Ishikawa (cell line): ENCODE data around the gene GNB1L.

Experiments used
- CEBPB ChIP-seq: IDR thresholded peaks from 2 replicates; pipeline ENCODE4 v1.6.1; 2012
- CREB1 ChIP-seq: IDR thresholded peaks from 2 replicates; pipeline ENCODE4 v1.6.1; 2012; ENCODE audit warnings: low read depth
- EGR1 ChIP-seq: IDR thresholded peaks from 2 replicates; pipeline ENCODE4 v1.6.1; 2012
- EP300 ChIP-seq: IDR thresholded peaks from 2 replicates; pipeline ENCODE4 v1.6.1; 2012; ENCODE audit warnings: borderline replicate concordance
- FOXM1 ChIP-seq: IDR thresholded peaks from 2 replicates; pipeline ENCODE4 v1.6.1; 2012; ENCODE audit warnings: low read depth, borderline replicate concordance
- MAX ChIP-seq: IDR thresholded peaks from 2 replicates; pipeline ENCODE4 v1.6.1; 2012
- NFIC ChIP-seq: IDR thresholded peaks from 2 replicates; pipeline ENCODE4 v1.6.1; 2012
- RAD21 ChIP-seq: IDR thresholded peaks from 2 replicates; pipeline ENCODE4 v1.6.1; 2012; ENCODE audit warnings: low read depth
- TAF1 ChIP-seq: IDR thresholded peaks from 2 replicates; pipeline ENCODE4 v1.6.1; 2012; ENCODE audit warnings: low read depth, mild to moderate bottlenecking
- TCF12 ChIP-seq: IDR thresholded peaks from 2 replicates; pipeline ENCODE4 v1.6.1; 2012; ENCODE audit warnings: low read depth
- TEAD4 ChIP-seq: IDR thresholded peaks from 2 replicates; pipeline ENCODE4 v1.6.1; 2012
- USF1 ChIP-seq: IDR thresholded peaks from 2 replicates; pipeline ENCODE4 v1.6.1; 2012
- YY1 ChIP-seq: IDR thresholded peaks from 2 replicates; pipeline ENCODE4 v1.6.1; 2012; ENCODE audit warnings: low read depth
- ZBTB7A ChIP-seq: IDR thresholded peaks from 2 replicates; pipeline ENCODE4 v1.6.1; 2012; ENCODE audit warnings: low read depth
- TF ChIP-seq, protein P1 (sequence below): IDR thresholded peaks from 2 replicates; pipeline ENCODE4 v1.6.1; 2012; ENCODE audit warnings: low read depth, mild to moderate bottlenecking

The GNB1L gene

DNA sequence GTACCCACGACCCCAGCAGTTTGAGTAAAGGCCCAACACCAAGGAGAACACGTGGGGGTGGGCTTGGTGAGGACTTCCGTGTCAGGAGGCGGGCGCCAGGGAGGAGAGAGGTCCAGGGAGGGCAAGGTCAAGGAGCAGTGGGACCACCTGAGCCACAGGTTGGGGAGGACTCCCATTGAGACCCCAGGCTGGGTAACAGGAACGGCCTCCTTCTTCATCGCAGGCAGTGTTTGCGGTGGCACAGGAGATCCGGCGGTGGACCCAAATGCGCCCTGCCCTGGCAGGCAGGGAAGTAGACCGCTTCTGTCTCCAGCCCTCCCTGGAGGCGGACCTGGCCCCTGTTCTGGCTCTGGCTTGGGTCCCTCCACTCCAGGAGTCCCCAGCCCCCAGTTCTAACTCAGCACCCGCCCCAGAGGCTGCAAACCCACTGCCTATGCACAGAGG is 100.0 kb downstream of the GNB1L start:
- TF ChIP-seq TCF12 (no peak), CEBPB (no peak), MAX (no peak), USF1 (no peak), TAF1 (no peak), FOXM1 (no peak), EP300 (no peak), TEAD4 (no peak), ZBTB7A (no peak), RAD21 (no peak)

GRCh38 chr22:19753996-19754700 is 100.5 kb downstream of the GNB1L start:
- TF ChIP-seq CEBPB (no peak), TAF1 (no peak), YY1 (no peak), EGR1 (no peak), TEAD4 (no peak)

GRCh38 chr22:19753090-19753842 is 101.4 kb downstream of the GNB1L start:
- TF ChIP-seq MAX (no peak), EGR1 (no peak), CREB1 (no peak), RAD21 (no peak), EP300 (no peak), TEAD4 (no peak)

DNA sequence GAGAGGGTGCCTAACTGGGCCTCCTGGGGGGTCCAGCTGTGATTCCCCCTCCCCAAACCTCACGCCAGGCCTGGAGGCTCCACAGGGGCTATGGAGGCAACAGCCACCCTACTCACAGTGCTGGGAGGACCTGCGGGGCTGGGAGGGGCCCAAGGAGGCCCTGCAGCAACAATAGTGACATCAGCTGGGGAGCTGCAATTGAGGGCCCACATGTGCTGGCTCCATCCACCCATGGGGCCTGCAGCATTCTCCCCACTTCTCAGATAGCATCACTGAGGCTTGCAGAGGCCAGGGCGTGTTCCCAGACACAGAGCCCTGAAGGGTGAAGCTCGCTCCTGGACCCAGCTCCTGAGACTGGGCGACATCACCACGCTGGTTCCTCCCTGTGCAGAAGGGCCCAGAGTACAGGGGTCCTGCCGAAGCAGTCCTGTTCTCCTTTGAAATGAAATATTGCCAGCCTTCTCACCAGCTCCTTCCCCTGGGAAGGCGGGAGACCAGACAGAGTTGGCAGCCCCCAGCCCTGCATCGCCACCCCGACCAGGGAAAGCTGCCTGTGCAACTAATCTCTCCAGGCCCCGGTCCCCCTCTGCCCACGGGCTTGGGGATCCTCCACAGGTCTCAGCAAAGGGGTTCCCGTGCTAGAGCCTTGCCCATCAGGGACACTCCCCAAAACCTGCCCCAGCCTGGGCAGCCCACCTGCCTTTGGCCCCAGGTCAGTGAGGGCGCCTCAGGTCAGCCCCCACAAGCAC is 103.0 kb downstream of the GNB1L start:
- TF ChIP-seq ZBTB7A (no peak), CEBPB (no peak), NFIC (no peak), MAX (no peak), EGR1 (no peak), TEAD4 (no peak), YY1 (no peak), RAD21 (no peak), FOXM1 (no peak), TAF1 (no peak), EP300 (no peak)
- TF ChIP-seq, protein P1, sequence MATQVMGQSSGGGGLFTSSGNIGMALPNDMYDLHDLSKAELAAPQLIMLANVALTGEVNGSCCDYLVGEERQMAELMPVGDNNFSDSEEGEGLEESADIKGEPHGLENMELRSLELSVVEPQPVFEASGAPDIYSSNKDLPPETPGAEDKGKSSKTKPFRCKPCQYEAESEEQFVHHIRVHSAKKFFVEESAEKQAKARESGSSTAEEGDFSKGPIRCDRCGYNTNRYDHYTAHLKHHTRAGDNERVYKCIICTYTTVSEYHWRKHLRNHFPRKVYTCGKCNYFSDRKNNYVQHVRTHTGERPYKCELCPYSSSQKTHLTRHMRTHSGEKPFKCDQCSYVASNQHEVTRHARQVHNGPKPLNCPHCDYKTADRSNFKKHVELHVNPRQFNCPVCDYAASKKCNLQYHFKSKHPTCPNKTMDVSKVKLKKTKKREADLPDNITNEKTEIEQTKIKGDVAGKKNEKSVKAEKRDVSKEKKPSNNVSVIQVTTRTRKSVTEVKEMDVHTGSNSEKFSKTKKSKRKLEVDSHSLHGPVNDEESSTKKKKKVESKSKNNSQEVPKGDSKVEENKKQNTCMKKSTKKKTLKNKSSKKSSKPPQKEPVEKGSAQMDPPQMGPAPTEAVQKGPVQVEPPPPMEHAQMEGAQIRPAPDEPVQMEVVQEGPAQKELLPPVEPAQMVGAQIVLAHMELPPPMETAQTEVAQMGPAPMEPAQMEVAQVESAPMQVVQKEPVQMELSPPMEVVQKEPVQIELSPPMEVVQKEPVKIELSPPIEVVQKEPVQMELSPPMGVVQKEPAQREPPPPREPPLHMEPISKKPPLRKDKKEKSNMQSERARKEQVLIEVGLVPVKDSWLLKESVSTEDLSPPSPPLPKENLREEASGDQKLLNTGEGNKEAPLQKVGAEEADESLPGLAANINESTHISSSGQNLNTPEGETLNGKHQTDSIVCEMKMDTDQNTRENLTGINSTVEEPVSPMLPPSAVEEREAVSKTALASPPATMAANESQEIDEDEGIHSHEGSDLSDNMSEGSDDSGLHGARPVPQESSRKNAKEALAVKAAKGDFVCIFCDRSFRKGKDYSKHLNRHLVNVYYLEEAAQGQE: no peak

DNA sequence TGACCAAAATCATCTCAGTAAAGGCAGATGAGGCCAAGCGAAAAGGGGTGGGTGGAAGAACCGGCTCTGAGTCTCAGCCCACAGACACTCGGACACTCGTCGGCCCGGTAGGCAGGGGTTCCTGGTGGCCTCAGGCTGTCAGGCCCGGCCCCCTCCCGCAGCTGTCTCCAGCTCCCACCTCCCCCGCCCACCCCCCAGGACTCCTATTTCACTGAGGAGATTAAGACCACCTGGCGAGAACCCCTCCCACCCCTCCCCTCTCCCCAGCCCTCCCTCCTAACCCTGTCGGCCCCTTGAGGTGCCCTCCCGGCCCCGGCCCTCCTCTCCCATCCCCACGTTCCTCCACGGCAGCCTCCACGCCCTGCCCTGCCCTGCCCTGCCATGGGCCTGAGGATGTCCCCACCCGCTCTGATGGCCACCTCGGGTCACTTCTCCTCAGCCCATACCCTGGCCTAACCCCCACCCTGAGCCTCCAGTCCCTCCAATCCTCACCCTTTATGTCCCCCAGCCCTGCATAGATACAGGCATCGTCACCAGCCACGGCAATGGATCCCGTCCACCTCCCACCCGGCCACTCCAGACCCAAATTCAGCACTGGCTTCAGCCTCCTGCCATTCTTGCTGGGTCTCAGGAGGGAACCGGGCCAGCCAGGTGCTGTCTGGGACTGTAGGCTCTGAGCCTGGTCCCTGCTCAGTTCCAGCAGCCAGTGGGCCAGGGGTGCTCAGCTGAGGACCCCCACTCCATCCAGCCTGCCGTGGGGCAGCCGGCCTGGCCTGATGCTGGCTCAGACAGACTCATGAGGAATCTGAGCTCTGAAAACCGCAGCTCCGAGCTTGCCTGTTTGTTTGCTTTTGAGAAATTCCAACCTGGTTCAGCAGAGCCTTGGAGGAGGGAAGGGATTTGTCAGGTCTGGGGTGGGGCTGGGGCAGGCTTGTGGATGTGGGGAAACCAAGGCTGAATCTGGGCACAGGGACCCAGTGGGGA is 103.9 kb downstream of the GNB1L start:
- TF ChIP-seq TAF1 (no peak), MAX (no peak), EP300 (no peak), EGR1 (no peak)

DNA sequence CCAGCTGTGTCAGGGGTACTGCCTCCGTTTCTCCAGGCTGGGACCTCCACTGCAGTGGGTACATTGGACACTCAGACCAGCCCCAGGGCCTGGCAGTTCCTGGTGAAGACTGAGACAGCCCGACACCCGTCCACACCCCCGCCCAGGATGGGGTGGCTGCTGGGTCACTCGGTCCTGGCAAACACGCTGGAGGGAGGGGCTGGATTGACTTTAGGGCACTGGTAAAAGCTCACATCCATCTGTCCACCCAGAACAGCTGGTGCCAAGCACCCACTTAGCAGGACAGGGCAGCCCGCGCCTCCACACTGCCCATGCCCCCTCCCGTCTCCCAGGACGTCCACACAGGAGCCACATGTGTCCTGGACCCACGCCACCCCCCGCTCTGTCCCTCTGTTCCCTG is 104.8 kb downstream of the GNB1L start:
- TF ChIP-seq CEBPB: no peak
- TF ChIP-seq EGR1: no peak
- no peak for TF ChIP-seq FOXM1
- no peak for TF ChIP-seq TCF12
- TF ChIP-seq CREB1: no peak
- no peak for TF ChIP-seq ZBTB7A
- no peak for TF ChIP-seq RAD21
